Suprapubic skin (tissue), 4 donors: ENCODE results near the gene NPC2.

Source experiments
- CTCF ChIP-seq, 2 donors: fragments of 200-600 bp in 1 of 2; fragments of 450-650 bp in 1 of 2; sonication (generic) in 1 of 2; IDR thresholded peaks; one replicate each; pipeline ENCODE4 v1.5.1; 2016 to 2019; ENCODE audit warnings: antibody characterized with exemption in 2 of 2, mild to moderate bottlenecking in 1 of 2, moderate library complexity in 1 of 2
- EP300 ChIP-seq: sonication (generic); formaldehyde crosslinking; IDR thresholded peaks from one replicate; pipeline ENCODE4 v1.6.1; 2017; ENCODE audit warnings: antibody characterized with exemption
- POLR2A ChIP-seq, 2 donors: fragments of 450-650 bp; IDR thresholded peaks; one replicate each; pipeline ENCODE4 v1.6.1; 2017; ENCODE audit warnings: antibody characterized with exemption in 2 of 2, mild to moderate bottlenecking in 2 of 2, moderate library complexity in 2 of 2
- POLR2AphosphoS5 ChIP-seq, 3 donors: sonication (generic); formaldehyde crosslinking; IDR thresholded peaks; one replicate each; pipeline ENCODE4 v1.6.1; 2017; ENCODE audit warnings: antibody characterized with exemption in 3 of 3

DNA sequence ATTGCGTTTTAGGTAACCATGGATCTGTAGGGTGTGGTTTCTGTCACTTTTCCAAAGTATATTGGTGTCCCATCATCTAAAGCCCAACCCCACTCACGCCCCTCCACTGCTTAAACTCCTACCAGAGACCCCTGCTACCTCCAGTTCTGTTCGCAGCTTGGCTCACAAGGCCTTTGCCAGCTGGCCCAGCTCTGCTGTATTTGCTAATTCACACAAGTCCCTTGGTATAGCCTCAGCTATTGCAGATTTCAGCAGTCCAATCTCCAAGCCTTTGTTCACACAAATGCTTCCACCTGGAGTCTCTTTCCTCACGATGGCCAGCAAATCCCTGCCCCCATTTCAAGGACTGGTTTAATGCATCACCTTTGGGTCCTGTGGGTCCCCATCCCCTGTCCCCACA lies 24.6 kb upstream of the NPC2 start:
- TF ChIP-seq CTCF (IDR thresholded peaks at IDR 0.05): no peak
- TF ChIP-seq POLR2A (IDR thresholded peaks at IDR 0.05): no peak
- no peak for TF ChIP-seq POLR2AphosphoS5 (IDR thresholded peaks at IDR 0.05)
- TF ChIP-seq EP300: no peak
